Measurements from ENCODE around the gene KRTAP10-9.
A peak's percentile ranks its signal among the peaks of the same experiment; 100 is the strongest.
"Not testable (repeated sequence)": the region's sequence is repeated elsewhere in the genome, so short reads cannot be mapped to it uniquely, and the experiment has no call there.

KRTAP10-9 gene

GRCh38 chr21:44615911-44616590 lies 10.8 kb upstream of the KRTAP10-9 start:
- no peak for DNase-seq

- no peak for DNase-seq
Observed at GRCh38 chr21:44616591-44616926, 10.3 kb upstream of the KRTAP10-9 start.

- DNase-seq: no peak
Observed at GRCh38 chr21:44617071-44617501, 9.8 kb upstream of the KRTAP10-9 start.

- DNase-seq: peak in 1 of 5 donors; percentile 30
Observed at GRCh38 chr21:44618504-44618903, 8.4 kb upstream of the KRTAP10-9 start.

GRCh38 chr21:44618909-44619308 lies 8.0 kb upstream of the KRTAP10-9 start:
- DNase-seq: peak in 4 of 5 donors; percentile 32 to 79 (median 52)

GRCh38 chr21:44619886-44620285 lies 7.0 kb upstream of the KRTAP10-9 start:
- no peak for DNase-seq

GRCh38 chr21:44623575-44623974 lies 3.3 kb upstream of the KRTAP10-9 start:
- no peak for DNase-seq

- no peak for DNase-seq
Observed at GRCh38 chr21:44625756-44626155, 1.1 kb upstream of the KRTAP10-9 start.

GRCh38 chr21:44626262-44626661 lies 631 bp upstream of the KRTAP10-9 start:
- no peak for DNase-seq

- not testable (repeated sequence) for DNase-seq
Observed at GRCh38 chr21:44627181-44627822, 409 bp downstream of the KRTAP10-9 start.

GRCh38 chr21:44627831-44628233 lies 939 bp downstream of the KRTAP10-9 start:
- DNase-seq: not testable (repeated sequence)

GRCh38 chr21:44628707-44629391 lies 2.0 kb downstream of the KRTAP10-9 start:
- no peak for DNase-seq

- no peak for DNase-seq
Observed at GRCh38 chr21:44630440-44630839, 3.5 kb downstream of the KRTAP10-9 start.

- no peak for DNase-seq
Observed at GRCh38 chr21:44632067-44632466, 5.2 kb downstream of the KRTAP10-9 start.

GRCh38 chr21:44636209-44637017 lies 9.5 kb downstream of the KRTAP10-9 start:
- DNase-seq: no peak

- DNase-seq: no peak
Observed at GRCh38 chr21:44637018-44637850, 10.3 kb downstream of the KRTAP10-9 start, which contains the start of gene KRTAP10-10. TSS of gene KRTAP10-10 (plus strand) at chr21:44637356. CDS start at chr21:44637418, 62 bp downstream.

- not testable (repeated sequence) for DNase-seq
Observed at GRCh38 chr21:44637851-44638348, 11.0 kb downstream of the KRTAP10-9 start.

- not testable (repeated sequence) for DNase-seq
Observed at GRCh38 chr21:44638506-44639330, 11.8 kb downstream of the KRTAP10-9 start.

GRCh38 chr21:44639331-44639655 lies 12.4 kb downstream of the KRTAP10-9 start:
- DNase-seq: no peak

GRCh38 chr21:44640761-44641160 lies 13.9 kb downstream of the KRTAP10-9 start:
- DNase-seq: no peak

GRCh38 chr21:44643741-44644310 lies 16.9 kb downstream of the KRTAP10-9 start:
- DNase-seq: no peak

Measured in T-helper 1 cell (primary cell).